Stimulated activated CD8-positive, alpha-beta memory T cell treated with anti-CD3 and anti-CD28 coated beads, Interleukin-15, amount 100 ng/mL, for 48 hours (primary cell): ENCODE data around the gene ELMO1.

Source experiments
- DNase-seq, 2 donors: peaks; one replicate each; pipeline ENCODE4 v3.0.0-alpha.2; 2020; ENCODE audit warnings: low read depth in 2 of 2

The ELMO1 gene

GRCh38 chr7:36918591-36918990 is 530.1 kb downstream of the ELMO1 start:
- no peak for DNase-seq

DNA sequence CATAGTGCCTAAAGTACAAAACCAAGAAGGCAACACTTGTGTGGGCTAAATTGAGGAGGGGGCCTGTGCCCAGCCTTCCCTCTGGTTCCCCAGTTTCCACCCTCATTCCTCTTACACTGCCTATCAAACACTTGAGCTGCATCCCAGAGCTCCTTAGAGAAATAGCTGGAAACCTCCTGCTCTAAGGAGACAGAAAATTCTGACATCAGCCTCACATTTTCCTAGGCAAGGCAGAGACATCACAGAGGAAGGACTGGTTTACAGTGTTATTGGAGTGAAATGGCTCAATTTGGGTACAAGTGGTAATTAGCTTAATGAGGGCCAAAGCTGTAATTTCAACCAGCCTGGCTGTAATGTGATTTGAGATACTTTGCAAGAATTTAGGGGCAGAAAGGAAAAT is 532.0 kb downstream of the ELMO1 start:
- DNase-seq = no peak

- DNase-seq = no peak
Observed at GRCh38 chr7:36916116-36916515, 532.5 kb downstream of the ELMO1 start.

DNA sequence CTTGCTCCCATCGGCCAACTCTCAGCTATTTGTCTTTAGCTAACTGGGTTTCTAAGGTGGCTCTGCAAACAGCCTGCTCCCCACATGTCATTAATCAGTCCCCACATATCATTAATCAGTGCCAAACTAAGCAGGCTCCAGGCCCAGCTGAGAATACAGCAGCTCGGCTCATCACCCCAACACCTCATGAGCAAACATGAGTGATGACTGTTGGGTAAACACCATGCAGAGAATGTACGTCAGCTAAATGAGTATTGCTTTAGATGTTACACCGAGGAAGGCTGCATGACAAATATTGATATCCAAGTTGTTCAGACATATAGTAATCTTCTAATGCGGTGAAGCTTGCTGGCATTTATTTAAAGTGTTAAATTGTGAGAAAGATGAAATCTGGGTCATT is 536.9 kb downstream of the ELMO1 start:
- DNase-seq = no peak

GRCh38 chr7:36910859-36911258 is 537.8 kb downstream of the ELMO1 start:
- no peak for DNase-seq

- DNase-seq = no peak
Observed at GRCh38 chr7:36910401-36910800, 538.3 kb downstream of the ELMO1 start.

GRCh38 chr7:36906956-36907635 is 541.6 kb downstream of the ELMO1 start:
- DNase-seq = no peak

DNA sequence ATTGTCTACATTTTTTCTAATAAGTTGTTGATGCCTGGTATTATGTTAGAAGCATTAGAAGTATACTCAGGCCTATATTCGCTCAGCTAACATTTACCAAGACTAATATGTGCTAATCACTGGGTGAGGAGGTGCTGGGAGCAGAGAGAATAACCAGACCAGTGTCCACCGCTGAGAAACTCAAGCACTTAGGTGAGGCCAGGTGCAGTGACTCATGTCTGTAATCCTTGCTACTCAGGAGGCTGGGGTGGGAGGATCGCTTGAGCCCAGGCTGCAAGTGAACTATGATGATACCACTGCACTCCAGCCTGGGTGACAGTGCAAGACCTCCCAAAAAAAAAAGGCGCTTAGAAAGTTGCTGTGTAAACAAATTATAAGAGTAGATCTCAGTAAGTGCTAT is 542.2 kb downstream of the ELMO1 start:
- DNase-seq = no peak

GRCh38 chr7:36905841-36906240 is 542.8 kb downstream of the ELMO1 start:
- no peak for DNase-seq

- DNase-seq = no peak
Observed at GRCh38 chr7:36904802-36905201, 543.9 kb downstream of the ELMO1 start.

- no peak for DNase-seq
Observed at GRCh38 chr7:36904101-36904500, 544.6 kb downstream of the ELMO1 start.

- no peak for DNase-seq
Observed at GRCh38 chr7:36900988-36901710, 547.5 kb downstream of the ELMO1 start.

DNA sequence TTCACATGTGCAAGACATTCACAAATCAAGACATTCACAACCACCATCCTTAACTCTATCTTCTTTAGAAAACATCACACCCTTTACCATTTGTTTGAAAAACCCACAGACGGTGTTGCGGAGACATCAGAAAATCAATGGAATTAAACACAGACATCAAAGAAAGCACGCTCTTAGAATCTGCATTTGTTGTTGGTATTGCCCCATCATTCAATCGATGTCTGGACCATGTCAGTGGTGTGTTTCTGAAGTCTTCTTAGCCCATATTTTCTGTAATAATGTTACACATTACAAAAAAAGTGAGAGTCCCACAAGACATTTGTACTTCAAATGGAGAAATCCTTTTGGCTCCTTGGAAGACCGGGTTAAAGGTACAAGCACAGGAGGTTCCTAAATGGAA is 550.5 kb downstream of the ELMO1 start:
- no peak for DNase-seq

DNA sequence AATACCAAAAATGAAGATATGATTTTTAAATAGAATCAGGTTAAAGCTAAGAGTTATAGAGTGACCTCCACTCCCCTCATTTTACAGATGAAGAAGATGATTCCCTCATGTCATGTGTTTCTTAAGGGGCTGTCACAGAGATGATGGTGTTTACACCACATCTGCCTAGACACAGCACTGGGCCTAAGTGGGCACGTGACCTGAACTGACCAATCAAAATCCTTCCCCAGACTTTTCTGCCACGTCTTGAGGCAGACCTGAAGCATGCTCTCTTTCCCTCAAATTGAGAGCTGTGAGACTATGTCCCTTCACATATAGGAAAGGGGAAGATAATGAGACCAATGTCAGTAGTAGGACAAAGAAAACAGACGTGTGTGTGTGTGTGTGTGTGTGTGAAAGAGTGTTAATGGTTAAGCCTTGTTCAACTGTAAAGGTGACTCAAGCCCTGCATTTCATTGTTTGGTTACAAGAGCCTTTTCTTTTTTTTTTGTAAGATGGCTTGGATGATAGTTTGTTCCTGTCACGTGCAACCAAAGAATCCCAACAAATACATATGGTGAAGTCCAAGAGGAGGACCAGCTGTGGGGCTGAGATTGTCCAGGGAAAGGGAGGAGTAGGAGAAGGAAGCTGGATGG is 551.6 kb downstream of the ELMO1 start:
- no peak for DNase-seq

- no peak for DNase-seq
Observed at GRCh38 chr7:36896418-36896817, 552.2 kb downstream of the ELMO1 start.

DNA sequence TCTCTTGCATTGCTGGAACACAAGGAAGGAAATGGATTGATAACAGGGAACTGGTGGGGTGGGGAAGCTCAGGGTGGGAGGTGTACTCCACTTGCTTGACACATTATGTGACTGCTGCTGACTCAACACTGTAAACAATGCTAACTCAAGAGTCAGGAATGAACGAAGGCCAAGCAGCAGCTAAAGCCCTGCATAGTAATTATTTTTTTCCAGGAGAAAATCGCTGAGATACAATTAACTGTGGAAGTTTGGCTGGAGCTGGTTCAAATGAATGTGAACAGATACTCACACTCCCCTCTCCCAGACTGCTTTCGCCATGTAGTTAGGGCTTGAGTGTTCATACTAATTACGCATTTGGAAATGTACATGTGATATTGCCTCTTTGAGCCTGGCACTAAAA is 553.5 kb downstream of the ELMO1 start:
- no peak for DNase-seq

GRCh38 chr7:36894190-36894589 is 554.5 kb downstream of the ELMO1 start:
- DNase-seq = no peak

- no peak for DNase-seq
Observed at GRCh38 chr7:36889182-36889581, 559.5 kb downstream of the ELMO1 start.

GRCh38 chr7:36887969-36888368 is 560.7 kb downstream of the ELMO1 start:
- DNase-seq = no peak

DNA sequence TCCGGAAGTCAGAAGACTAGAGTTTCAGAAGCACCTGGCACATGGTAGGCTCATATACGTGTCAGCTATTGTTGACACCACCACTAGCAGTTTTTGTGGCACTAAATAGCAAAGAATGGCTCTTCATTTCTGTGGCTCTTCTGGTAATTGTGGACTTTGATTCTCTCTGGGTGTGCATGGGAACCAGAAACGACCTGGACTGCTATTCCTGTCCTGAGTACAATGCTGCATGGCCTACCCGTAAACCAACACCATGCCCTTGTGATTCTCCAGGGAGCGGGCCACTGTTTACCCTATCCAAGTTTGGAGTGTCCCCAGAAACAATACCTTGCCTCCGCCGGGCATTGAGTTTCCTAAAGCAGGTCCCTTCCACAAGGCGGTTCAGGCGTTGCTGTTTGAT is 561.4 kb downstream of the ELMO1 start:
- no peak for DNase-seq

DNA sequence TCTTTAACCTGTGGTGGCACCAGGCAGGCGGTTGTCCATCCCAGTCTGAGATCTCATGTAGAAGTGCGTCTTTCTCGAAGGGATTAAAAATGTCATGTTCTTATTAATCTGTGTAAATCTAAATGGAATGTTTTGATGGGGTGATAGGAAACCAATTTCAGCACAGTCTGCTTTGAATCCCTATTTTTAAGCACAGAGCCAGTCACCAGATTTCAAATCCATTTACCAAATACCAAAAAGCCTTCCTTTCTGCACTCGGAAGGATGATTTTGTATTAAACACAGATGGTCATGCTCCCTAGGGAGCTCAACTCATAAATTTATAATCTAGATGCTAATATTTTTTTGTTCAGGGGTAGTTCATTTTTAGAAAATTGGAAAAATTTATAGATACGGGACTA is 563.8 kb downstream of the ELMO1 start:
- DNase-seq = no peak

DNA sequence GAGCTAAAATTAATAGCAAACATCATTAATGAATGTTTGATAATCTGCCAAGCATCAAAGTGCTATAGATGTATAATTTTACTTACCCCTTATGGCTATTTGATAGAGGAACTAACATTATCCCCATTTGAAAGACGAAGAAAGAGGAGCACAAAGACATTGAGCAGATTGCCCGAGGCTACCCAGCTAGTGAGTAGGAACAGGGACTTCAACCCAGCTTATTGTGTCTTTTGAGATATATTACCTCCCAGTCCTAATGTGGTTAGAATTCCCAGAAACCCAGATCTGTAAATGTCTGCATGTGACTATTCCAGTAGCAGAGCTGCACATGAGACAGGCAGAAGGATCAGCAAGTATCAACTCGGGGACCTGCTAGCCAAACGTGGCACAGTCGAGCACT is 564.3 kb downstream of the ELMO1 start:
- no peak for DNase-seq

- DNase-seq = no peak
Observed at GRCh38 chr7:36881233-36881874, 567.3 kb downstream of the ELMO1 start.
